K562 (cell line): ENCODE measurements around the gene SOAT1. TPM values are rescaled to one million over a fixed set of nuclear protein-coding genes. Genes with fewer than 3 reads are reported as not detected.

Experiments used
- ATAC-seq: fragments of 200-7000 bp; cut with Tn5 transposase; 3 replicates; pipeline ENCODE4 v1.9.1; 2020; ENCODE audit warnings: moderate library complexity
- BruUV-seq: library from RNA; stranded (reverse); fragments of 400-500 nt; replicated peaks from 2 replicates; lab custom pipeline; 2021; lab: Mats Ljungman, UMichigan
- CTCF ChIA-PET: fragments of 300-600 bp; formaldehyde crosslinking; extraction: SDS; loops from one replicate; lab custom pipeline; 2021; ENCODE audit warnings: low intra/inter-chr PET ratio; lab: Yijun Ruan, JAX
- POLR2A ChIA-PET: fragments of 300-600, 350-650 bp; sonication (Branson Sonifier 250); formaldehyde crosslinking; extraction: SDS; loops from one replicate; lab custom pipeline; 2021; ENCODE audit warnings: antibody characterized with exemption, inconsistent platforms; lab: Yijun Ruan, JAX
- DNase-seq, 4 experiments: peaks; one replicate each; pipeline versions ENCODE4 v3.0.0 to v3.0.0-alpha.2; 2011 to 2018; ENCODE audit warnings: low spot score in 3 of 4, mixed read lengths in 3 of 4; ENCODE audit errors: extremely low read depth in 1 of 4
- FAIRE-seq: peaks from 2 replicates; lab custom pipeline; 2011; peaks lifted over from hg19 to GRCh38; lab: Jason Lieb, UNC
- H2AFZ ChIP-seq: 2 replicates; pipeline ENCODE4 v1.6.0; 2011; ENCODE audit warnings: low read depth, low read length, control low read depth, inconsistent platforms
- H3K27ac ChIP-seq: fragments of 200-600 bp; 3 replicates; pipeline ENCODE4 v1.8.0; 2011; ENCODE audit warnings: low read depth, mild to moderate bottlenecking, control low read depth, inconsistent platforms, low read length, moderate library complexity, mixed read lengths; ENCODE audit errors: extremely low read depth
- H3K27me3 ChIP-seq, 2 experiments: fragments of 300-600 bp in 1 of 2; 2 replicates in 1 of 2; 3 replicates in 1 of 2; pipeline versions ENCODE4 v1.6.0 to v1.8.0; 2011; ENCODE audit warnings: inconsistent platforms in 2 of 2, low read length in 2 of 2, mild to moderate bottlenecking in 1 of 2, mixed read lengths in 1 of 2, moderate library complexity in 1 of 2; ENCODE audit not compliant: control insufficient read depth in 2 of 2, insufficient read depth in 2 of 2
- H3K36me3 ChIP-seq: fragments of 300-600 bp; 3 replicates; pipeline ENCODE4 v1.8.0; 2011; ENCODE audit warnings: mild to moderate bottlenecking, low read length, inconsistent platforms; ENCODE audit not compliant: control insufficient read depth, insufficient read depth
- H3K4me1 ChIP-seq, 2 experiments: fragments of 200-600 bp in 1 of 2; replicated peaks in 1 of 2; 2 replicates in 1 of 2; 3 replicates in 1 of 2; pipeline versions ENCODE4 v1.5.1 to v1.8.0; 2011; ENCODE audit warnings: inconsistent platforms in 2 of 2, low read length in 2 of 2, mild to moderate bottlenecking in 1 of 2, mixed read lengths in 1 of 2, moderate library complexity in 1 of 2; ENCODE audit not compliant: control insufficient read depth in 2 of 2, insufficient read depth in 2 of 2
- H3K4me2 ChIP-seq: 2 replicates; pipeline ENCODE4 v1.6.1; 2011; ENCODE audit warnings: low read length, control low read depth, inconsistent platforms, mixed read lengths; ENCODE audit not compliant: insufficient read depth
- H3K4me3 ChIP-seq: fragments of 200-600 bp; sonication (generic), shearing (Covaris generic); 2 replicates; pipeline ENCODE4 v1.5.1; 2016; ENCODE audit warnings: control low read depth, inconsistent platforms
- H3K79me2 ChIP-seq: fragments of 200-600 bp; 3 replicates; pipeline ENCODE4 v1.8.0; 2011; ENCODE audit warnings: low read length, inconsistent platforms; ENCODE audit not compliant: control insufficient read depth, insufficient read depth
- H3K9ac ChIP-seq, 2 experiments: 2 replicates each; pipeline versions ENCODE4 v1.6.0 to v1.6.1; 2011; ENCODE audit warnings: low read depth in 2 of 2, low read length in 2 of 2, control low read depth in 1 of 2, inconsistent platforms in 1 of 2, mild to moderate bottlenecking in 1 of 2, mixed read lengths in 1 of 2; ENCODE audit not compliant: insufficient read depth in 1 of 2
- H3K9me1 ChIP-seq: one replicate; pipeline ENCODE4 v1.6.0; 2011; ENCODE audit warnings: inconsistent platforms, mild to moderate bottlenecking, low read length, moderate library complexity; ENCODE audit not compliant: control insufficient read depth, insufficient read depth
- H3K9me3 ChIP-seq: replicated peaks from 2 replicates; pipeline ENCODE4 v1.5.1; 2011; ENCODE audit warnings: low read depth, low read length, inconsistent platforms; ENCODE audit not compliant: control insufficient read depth, insufficient read depth
- H4K20me1 ChIP-seq: replicated peaks from 2 replicates; pipeline ENCODE4 v1.6.1; 2011; ENCODE audit warnings: low read length, inconsistent platforms, mixed read lengths; ENCODE audit not compliant: control insufficient read depth, insufficient read depth
- ATF7 ChIP-seq: fragments of 450-650 bp; IDR thresholded peaks from 2 replicates; pipeline ENCODE4 v1.7.1; 2014; ENCODE audit warnings: mild to moderate bottlenecking, moderate library complexity
- BDP1 ChIP-seq: IDR thresholded peaks from 3 replicates; pipeline ENCODE4 v1.6.1; 2011; ENCODE audit not compliant: insufficient read length, insufficient read depth
- CBX5 ChIP-seq: IDR thresholded peaks from 2 replicates; pipeline ENCODE4 v1.6.1; 2014; ENCODE audit warnings: low read depth, borderline replicate concordance
- DNMT1 ChIP-seq: fragments of 450-650 bp; IDR thresholded peaks from 2 replicates; pipeline ENCODE4 v1.6.1; 2016; ENCODE audit warnings: antibody characterized with exemption, mild to moderate bottlenecking
- FOS ChIP-seq: IDR thresholded peaks from 3 replicates; pipeline ENCODE4 v1.6.1; 2011; ENCODE audit not compliant: insufficient read length; ENCODE audit errors: extremely low read depth
- LCOR ChIP-seq: sonication (generic); formaldehyde crosslinking; IDR thresholded peaks from 2 replicates; pipeline ENCODE4 v1.8.0; 2022; ENCODE audit warnings: mild to moderate bottlenecking, missing genetic modification reagents
- MIER1 ChIP-seq: fragments of 450-650 bp; IDR thresholded peaks from 2 replicates; pipeline ENCODE4 v1.6.1; 2016; ENCODE audit warnings: antibody characterized with exemption, mild to moderate bottlenecking, low read depth
- NFIC ChIP-seq: fragments of 450-650 bp; IDR thresholded peaks from 2 replicates; pipeline ENCODE4 v1.6.1; 2017; ENCODE audit warnings: mild to moderate bottlenecking, inconsistent platforms
- NR4A1 ChIP-seq, 2 experiments: fragments of 250-450 bp in 1 of 2; fragments of 450-650 bp in 1 of 2; sonication (Bioruptor Pico) in 1 of 2; IDR thresholded peaks; 2 replicates each; pipeline versions ENCODE4 v1.4.0 to v1.6.1; 2016 to 2020; ENCODE audit warnings: mild to moderate bottlenecking in 2 of 2, missing compliant biosample characterization in 1 of 2, missing genetic modification characterization in 1 of 2, moderate library complexity in 1 of 2
- PRPF4 ChIP-seq: fragments of 200-400 bp; formaldehyde crosslinking; IDR thresholded peaks from one replicate; pipeline ENCODE4 v1.6.1; 2017; ENCODE audit warnings: low read length, low read depth, mild to moderate bottlenecking; ENCODE audit not compliant: insufficient read depth, poor library complexity, severe bottlenecking
- SMAD2 ChIP-seq: fragments of 150-350 bp; IDR thresholded peaks from 2 replicates; pipeline ENCODE4 v1.6.1; 2014; ENCODE audit warnings: low read depth, mild to moderate bottlenecking, low read length
- TBP ChIP-seq: optimal IDR thresholded peaks from 2 replicates; pipeline ENCODE3; 2011; ENCODE audit warnings: low read depth, low read length, improper control_type of control experiment
- TGIF2 ChIP-seq: sonication (generic); formaldehyde crosslinking; IDR thresholded peaks from 2 replicates; pipeline ENCODE4 v1.8.1; 2022; ENCODE audit warnings: mild to moderate bottlenecking, missing genetic modification reagents, moderate library complexity
- ZEB2 ChIP-seq: fragments of 450-650 bp; IDR thresholded peaks from 2 replicates; pipeline ENCODE4 v1.6.1; 2016
- WGBS: fragments of 100-300 bp; shearing (Covaris generic); methylation state at CpG from one replicate; pipeline ENCODE4 v1.1.6; 2016; ENCODE audit warnings: low coverage, mixed read lengths; ENCODE audit not compliant: insufficient coverage; ENCODE audit errors: missing lambda C conversion rate; 5-methylcytosine and 5-hydroxymethylcytosine counted together
- in situ Hi-C: fragments of 300-500 bp; cut with MboI; formaldehyde crosslinking; loops from 4 replicates; pipeline ENCODE4 v1.15.0; 2018; ENCODE audit warnings: inconsistent platforms, mixed read lengths
- intact Hi-C: fragments of 100-400 bp; cut with micrococcal nuclease; formaldehyde crosslinking; loops from 2 replicates; pipeline ENCODE4 v1.14.2; 2022
- polyA plus RNA-seq, 8 experiments: library from polyadenylated mRNA; depleted of rRNA in 4 of 8; stranded (reverse) in 5 of 8; unstranded in 3 of 8; fragments of >200 nt; fragmentation: Nextera tagmentation in 2 of 8; fragmentation: Illumina TruSeq in 1 of 8; extraction: Ambion mirVana in 2 of 8; extraction: Trizol in 1 of 8; gene quantifications; 2 replicates each; pipeline versions ENCODE4 v1.2.1 to v1.2.3, GENCODE V29; 2011 to 2014; ENCODE audit warnings: inconsistent platforms in 1 of 8, missing spikeins in 1 of 8
- total RNA-seq, 7 experiments: library from RNA; depleted of rRNA in 6 of 7; stranded (reverse); fragments of >200 nt in 6 of 7; fragmentation: Illumina TruSeq in 2 of 7; extraction: Trizol in 2 of 7; gene quantifications; 2 replicates each; pipeline versions ENCODE4 v1.2.1 to v1.2.3, GENCODE V29; 2011 to 2021; ENCODE audit warnings: low replicate concordance in 1 of 7
- TF ChIP-seq, protein P1 (sequence below): sonication (generic); formaldehyde crosslinking; IDR thresholded peaks from 2 replicates; pipeline ENCODE4 v1.8.0; 2022; ENCODE audit warnings: mild to moderate bottlenecking, missing genetic modification reagents
- TF ChIP-seq, protein P2 (sequence below): fragments of 450-650 bp; IDR thresholded peaks from 2 replicates; pipeline ENCODE4 v1.6.1; 2018; ENCODE audit warnings: mild to moderate bottlenecking, low read depth; ENCODE audit not compliant: partially characterized antibody

SOAT1 gene
- total and polyA plus RNA-seq, 9 of the 15 experiments (the other 6 are each of a cell fraction or from before 2014, with no cell fraction given), result 5.5 to 29.1 (median 17.3) TPM

DNA sequence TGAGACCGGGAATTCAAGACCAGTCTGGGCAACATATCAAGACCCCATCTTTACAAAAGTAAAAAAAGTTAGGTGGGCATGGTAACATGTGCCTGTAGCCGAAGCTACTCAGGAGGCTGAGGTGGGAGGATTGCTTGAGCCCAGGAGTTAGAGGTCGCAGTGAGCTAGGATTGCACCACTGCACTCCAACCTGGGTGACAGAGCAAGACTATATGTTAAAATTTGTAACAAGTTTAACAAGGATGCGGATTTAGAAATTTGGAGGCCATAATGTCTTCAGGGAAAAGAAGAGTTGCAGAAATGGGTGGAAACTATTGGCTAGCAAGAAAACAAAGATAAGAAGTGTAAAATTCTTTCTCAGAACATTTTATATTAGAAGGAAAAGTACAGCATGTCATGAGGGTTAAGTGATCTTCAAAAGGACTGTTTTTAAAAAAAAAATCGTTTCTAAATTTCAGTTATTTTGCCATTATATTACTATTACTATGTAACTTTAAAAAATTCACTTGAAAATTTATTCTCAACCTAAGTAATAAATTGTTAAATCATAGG lies 17.6 kb downstream of the SOAT1 start:
- POLR2A ChIA-PET, result interaction anchor here (0.5 to 1.4 kb wide), 2 partner anchors 13 to 66 kb away, joined by 3 to 4 read pairs; no protein-coding TSS in a partner anchor
- in situ Hi-C loops, result no loop called here
- ATAC-seq, result no peak
- no peaks in the 10 kb centered on the region for H3K9me3 ChIP-seq
- no peaks in the 10 kb centered on the region for H3K9me1 ChIP-seq
- CTCF ChIA-PET, result no interaction called here
- TF ChIP-seq NR4A1 (CRISPR knock-in tag; IDR thresholded peaks at IDR 0.05) (no peak), NR4A1 (tag; IDR thresholded peaks at IDR 0.05) (no peak), CBX5 (no peak)
- TF ChIP-seq, protein P1, sequence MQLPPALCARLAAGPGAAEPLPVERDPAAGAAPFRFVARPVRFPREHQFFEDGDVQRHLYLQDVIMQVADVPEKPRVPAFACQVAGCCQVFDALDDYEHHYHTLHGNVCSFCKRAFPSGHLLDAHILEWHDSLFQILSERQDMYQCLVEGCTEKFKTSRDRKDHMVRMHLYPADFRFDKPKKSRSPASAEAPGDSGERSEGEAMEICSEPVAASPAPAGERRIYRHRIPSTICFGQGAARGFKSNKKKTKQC (CRISPR knock-in tag), result no peak
- TF ChIP-seq, all 486 proteins: peak for 0
- H3K79me2 ChIP-seq, result no peaks in the 10 kb centered on the region
- H3K27me3 ChIP-seq, result no peaks in the 10 kb centered on the region
- H3K9ac ChIP-seq, result no peak overlapping the region
- peaks cover 2 to 5% of the 10 kb centered on the region in 2 experiments; a peak in 4 of 5 replicates for H3K4me1 ChIP-seq
- no peak for FAIRE-seq
- H3K27ac ChIP-seq, result no peak overlapping the region
- BruUV-seq, result no TSS peak
- no peak overlapping the region for H3K4me3 ChIP-seq
- H3K4me2 ChIP-seq, result no peak overlapping the region
- intact Hi-C loops, result no loop called here
- no peak overlapping the region for H2AFZ ChIP-seq
- no peaks in the 10 kb centered on the region for H4K20me1 ChIP-seq
- peaks cover 9% of the 10 kb centered on the region; the same call in 2 of the 3 replicates for H3K36me3 ChIP-seq
- WGBS, result 79% methylated on average over 5 of the region's 5 CpGs
- DNase-seq, result no peak

DNA sequence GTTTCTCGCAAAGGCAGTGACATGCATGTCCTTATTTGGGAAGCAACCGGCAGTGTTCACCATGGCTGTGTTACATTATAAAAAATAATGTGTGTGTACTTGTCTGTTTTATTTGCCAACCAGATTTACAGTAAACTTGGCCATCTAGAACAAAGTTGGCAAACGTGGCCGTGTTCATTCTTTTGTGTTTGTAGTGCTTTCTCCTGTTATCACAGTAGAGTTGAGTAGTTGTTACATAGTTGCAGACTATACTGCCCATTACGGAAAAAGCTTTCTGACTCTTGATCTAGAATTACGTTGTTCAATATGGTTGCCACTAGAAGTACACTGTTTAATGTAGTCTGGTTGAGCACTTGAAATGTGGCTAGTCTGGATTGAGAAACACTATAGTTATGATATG lies 19.4 kb downstream of the SOAT1 start:
- Histone ChIP-seq H3K9me3 (no peaks in the 10 kb centered on the region), H3K4me3 (no peak overlapping the region), H2AFZ (no peak overlapping the region), H3K79me2 (no peaks in the 10 kb centered on the region), H3K27ac (no peak overlapping the region), H3K4me2 (no peak overlapping the region), H3K36me3 (peaks cover 4% of the 10 kb centered on the region; the same call in 1 of the 3 replicates), H3K9ac (no peak overlapping the region), H3K27me3 (no peaks in the 10 kb centered on the region), H4K20me1 (no peaks in the 10 kb centered on the region), H3K9me1 (no peaks in the 10 kb centered on the region), H3K4me1 (peaks cover 2 to 5% of the 10 kb centered on the region in 2 experiments; a peak in 3 of 5 replicates)
- 81% methylated on average over 6 of the region's 6 CpGs for WGBS
- no peak for ATAC-seq
- ChIA-PET POLR2A (no interaction called here), CTCF (no interaction called here)
- intact Hi-C loops, result no loop called here
- FAIRE-seq, result no peak
- in situ Hi-C loops, result no loop called here
- no peak for DNase-seq
- no TSS peak for BruUV-seq
- TF ChIP-seq LCOR (CRISPR knock-in tag) (no peak), TBP (no peak), PRPF4 (no peak), FOS (no peak), TGIF2 (no peak), BDP1 (no peak), DNMT1 (no peak), SMAD2 (no peak), MIER1 (no peak), NFIC (no peak), ATF7 (no peak), ZEB2 (no peak)
- TF ChIP-seq, protein P2, sequence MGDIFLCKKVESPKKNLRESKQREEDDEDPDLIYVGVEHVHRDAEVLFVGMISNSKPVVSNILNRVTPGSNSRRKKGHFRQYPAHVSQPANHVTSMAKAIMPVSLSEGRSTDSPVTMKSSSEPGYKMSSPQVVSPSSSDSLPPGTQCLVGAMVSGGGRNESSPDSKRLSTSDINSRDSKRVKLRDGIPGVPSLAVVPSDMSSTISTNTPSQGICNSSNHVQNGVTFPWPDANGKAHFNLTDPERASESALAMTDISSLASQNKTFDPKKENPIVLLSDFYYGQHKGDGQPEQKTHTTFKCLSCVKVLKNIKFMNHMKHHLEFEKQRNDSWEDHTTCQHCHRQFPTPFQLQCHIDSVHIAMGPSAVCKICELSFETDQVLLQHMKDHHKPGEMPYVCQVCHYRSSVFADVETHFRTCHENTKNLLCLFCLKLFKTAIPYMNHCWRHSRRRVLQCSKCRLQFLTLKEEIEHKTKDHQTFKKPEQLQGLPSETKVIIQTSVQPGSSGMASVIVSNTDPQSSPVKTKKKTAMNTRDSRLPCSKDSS, result no peak
